AG04450 (cell line): Measurements from ENCODE around the gene ADAMTS1. TPM values are rescaled to one million over a fixed set of nuclear protein-coding genes. Genes with fewer than 3 reads are reported as not detected.

ENCODE experiments used
- CTCF ChIA-PET: fragments of 300-600, 350-600 bp; formaldehyde crosslinking; extraction: SDS; loops from one replicate; lab custom pipeline; 2022; ENCODE audit warnings: antibody characterized with exemption, inconsistent platforms; lab: Charles Lee
- POLR2A ChIA-PET: fragments of 350-600 bp; formaldehyde crosslinking; extraction: SDS; loops from one replicate; lab custom pipeline; 2021; ENCODE audit warnings: antibody characterized with exemption, inconsistent platforms; lab: Yijun Ruan, JAX
- DNase-seq: peaks from one replicate; pipeline ENCODE4 v3.0.0-alpha.2; 2011; ENCODE audit warnings: low read depth, low spot score
- H3K27ac ChIP-seq: one replicate; pipeline ENCODE4 v1.5.1; 2012; ENCODE audit warnings: low read depth, low read length, control low read depth
- H3K27me3 ChIP-seq: one replicate; pipeline ENCODE4 v1.6.0; 2012; ENCODE audit warnings: low read length; ENCODE audit not compliant: control insufficient read depth, insufficient read depth
- H3K4me3 ChIP-seq: 2 replicates; pipeline ENCODE4 v1.5.1; 2011; ENCODE audit warnings: mild to moderate bottlenecking, low read depth, low read length, control low read depth
- H3K9me3 ChIP-seq: 2 replicates; pipeline ENCODE4 v1.5.1; 2012; ENCODE audit warnings: low read length; ENCODE audit not compliant: control insufficient read depth, insufficient read depth
- CTCF ChIP-seq: IDR thresholded peaks from 2 replicates; pipeline ENCODE4 v1.5.1; 2011; ENCODE audit warnings: low read depth, low read length, control low read depth, inconsistent platforms
- polyA plus RNA-seq: library from polyadenylated mRNA; depleted of rRNA; stranded (reverse); fragments of >200 nt; gene quantifications from 2 replicates; pipeline ENCODE4 v1.2.3, GENCODE V29; 2011

ADAMTS1 gene
- polyA plus RNA-seq, 1 experiment = 309 TPM

GRCh38 chr21:26850116-26850643, 5.0 kb upstream of the ADAMTS1 start:
- no peak for DNase-seq
- H3K27me3 ChIP-seq = no peaks in the 10 kb centered on the region
- H3K27ac ChIP-seq = no peak overlapping the region
- H3K4me3 ChIP-seq = no peak overlapping the region
- ChIA-PET CTCF (interaction anchor here (0.6 to 4.2 kb wide), 27 partner anchors 10 to 1895 kb away, joined by 3 to 35 read pairs (median 4); no protein-coding TSS in a partner anchor), POLR2A (no interaction called here)
- H3K9me3 ChIP-seq = peaks cover 2% of the 10 kb centered on the region; the same call in 1 of the 2 replicates
- peak; percentile 58 for TF ChIP-seq CTCF

- CTCF ChIA-PET = interaction anchor here (0.7 to 4.2 kb wide), 12 partner anchors 31 to 1896 kb away, joined by 3 to 38 read pairs (median 6); no protein-coding TSS in a partner anchor
- Histone ChIP-seq H3K9me3 (no peaks in the 10 kb centered on the region; the same call in 1 of the 2 replicates), H3K27me3 (no peaks in the 10 kb centered on the region), H3K27ac (no peak overlapping the region), H3K4me3 (no peak overlapping the region)
- POLR2A ChIA-PET = no interaction called here
- DNase-seq = no peak
- peak; percentile 64 for TF ChIP-seq CTCF
Measured at GRCh38 chr21:26849428-26850115, 4.4 kb upstream of the ADAMTS1 start.

DNA sequence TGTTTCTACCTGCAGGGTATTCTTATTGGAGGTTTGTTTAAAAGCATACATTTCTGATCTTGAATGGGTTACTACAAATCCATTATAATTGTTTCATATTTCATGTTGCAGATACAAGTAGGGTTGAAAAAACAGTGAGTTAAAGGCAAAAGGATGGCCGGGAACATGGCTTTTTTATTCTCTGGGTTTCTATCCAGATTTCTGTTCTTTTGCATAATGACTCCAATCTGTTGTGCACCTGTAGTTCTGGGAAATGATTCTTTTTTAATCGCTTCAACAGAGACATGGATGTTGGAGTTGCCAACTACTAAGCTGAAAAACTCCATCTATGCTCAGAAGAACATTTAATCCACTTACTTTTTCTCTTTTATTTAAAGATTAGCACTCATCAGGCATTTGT, 2.7 kb upstream of the ADAMTS1 start:
- H3K4me3 ChIP-seq = no peak overlapping the region
- ChIA-PET POLR2A (interaction anchor here (0.9 kb wide), 1 partner anchor 119 kb away, joined by 3 read pairs; no protein-coding TSS in a partner anchor), CTCF (interaction anchor here (3.1 to 3.3 kb wide), 2 partner anchors 853 to 1898 kb away, joined by 25 to 38 read pairs; no protein-coding TSS in a partner anchor)
- no peak for TF ChIP-seq CTCF
- no peaks in the 10 kb centered on the region for H3K27me3 ChIP-seq
- H3K9me3 ChIP-seq = no peaks in the 10 kb centered on the region; the same call in 1 of the 2 replicates
- DNase-seq = no peak
- no peak overlapping the region for H3K27ac ChIP-seq

- no peak for DNase-seq
- Histone ChIP-seq H3K9me3 (no peaks in the 10 kb centered on the region; the same call in 1 of the 2 replicates), H3K4me3 (peak overlapping the region; percentile 99), H3K27ac (no peak overlapping the region), H3K27me3 (no peaks in the 10 kb centered on the region)
- no peak for TF ChIP-seq CTCF
- ChIA-PET CTCF (interaction anchor here (1.3 to 3.3 kb wide), 3 partner anchors 854 to 1898 kb away, joined by 5 to 38 read pairs (median 25); no protein-coding TSS in a partner anchor), POLR2A (interaction anchor here (0.7 kb wide), 1 partner anchor 1264 kb away, joined by 3 read pairs; no protein-coding TSS in a partner anchor)
Measured at GRCh38 chr21:26847002-26847401, 1.8 kb upstream of the ADAMTS1 start.
